HG03378 (cell line): ENCODE data around the gene SPECC1L.

ENCODE experiments used
- ATAC-seq: cut with Tn5 transposase; IDR thresholded peaks from one replicate; pipeline ENCODE4 v1.9.1; 2021; ENCODE audit warnings: mild to moderate bottlenecking, moderate library complexity; ENCODE audit not compliant: unreplicated experiment

The SPECC1L gene

GRCh38 chr22:24357547-24357946 lies 86.9 kb downstream of the SPECC1L start:
- ATAC-seq, result no peak

DNA sequence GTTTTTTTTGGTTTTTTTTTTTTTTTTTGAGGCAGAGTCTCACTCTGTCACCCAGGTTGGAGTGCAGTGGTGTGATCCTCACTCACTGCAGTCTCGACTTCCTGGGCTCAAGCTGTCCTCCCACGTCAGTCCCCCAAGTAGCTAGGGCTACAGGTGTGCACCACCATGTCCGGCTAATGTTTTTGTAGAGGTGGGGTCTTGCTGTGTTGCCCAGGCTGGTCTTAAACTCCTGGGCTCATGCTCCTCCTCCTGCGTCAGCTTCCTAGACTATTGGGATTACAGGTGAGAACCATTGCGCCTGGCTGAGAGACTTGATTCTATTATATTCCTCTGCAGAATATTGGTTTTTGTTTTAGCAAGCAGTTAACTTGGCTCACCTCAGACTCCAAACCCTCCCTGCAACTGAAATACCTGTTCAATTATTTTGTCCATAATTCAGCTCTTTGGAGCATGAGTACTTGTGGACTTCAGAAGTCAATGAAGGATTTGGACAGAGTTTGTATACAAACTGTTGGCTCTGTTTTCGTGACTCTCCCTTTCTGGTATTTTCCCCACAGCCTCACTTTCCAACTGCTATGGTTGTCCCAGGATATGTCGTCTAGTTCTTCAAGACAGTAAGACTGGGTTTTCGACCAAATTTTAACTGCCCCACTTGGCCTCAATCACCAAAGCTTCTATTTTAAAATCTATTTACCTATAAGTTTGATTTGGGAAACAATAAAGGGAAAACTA lies 87.6 kb downstream of the SPECC1L start:
- ATAC-seq, result no peak

DNA sequence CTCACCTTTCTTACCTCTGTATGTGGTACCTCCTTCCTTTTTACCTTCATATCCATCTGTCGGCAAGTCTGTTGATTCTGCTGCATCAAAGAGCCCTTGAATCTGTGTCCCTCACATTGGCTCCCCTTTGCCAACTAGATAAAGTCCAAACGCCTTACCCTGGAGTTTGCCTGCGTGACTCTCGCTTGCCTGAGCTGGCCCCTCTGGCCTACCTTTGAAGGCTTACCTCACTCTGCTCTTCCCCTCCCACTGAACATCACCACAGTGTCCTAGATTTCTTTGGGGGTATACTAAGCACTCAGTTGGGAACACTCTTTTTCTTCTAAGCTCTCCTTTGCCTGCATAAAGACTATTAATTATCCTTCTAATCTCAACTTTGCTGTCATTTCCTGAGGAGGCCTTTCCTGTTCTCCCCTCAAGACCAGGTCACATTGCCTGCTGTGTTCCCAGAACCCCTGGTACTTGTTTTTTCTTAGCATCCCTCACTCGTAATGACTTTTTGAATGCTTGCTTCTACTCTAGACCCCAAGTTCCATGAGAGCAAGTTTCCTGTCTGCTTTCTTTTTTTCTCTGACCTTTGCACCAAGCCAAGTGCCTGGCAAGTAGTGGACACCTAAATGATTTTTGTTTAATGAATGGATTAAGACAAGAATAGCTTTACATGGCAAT lies 89.0 kb downstream of the SPECC1L start:
- ATAC-seq, result no peak

GRCh38 chr22:24361976-24362646 lies 91.5 kb downstream of the SPECC1L start:
- ATAC-seq, result no peak

DNA sequence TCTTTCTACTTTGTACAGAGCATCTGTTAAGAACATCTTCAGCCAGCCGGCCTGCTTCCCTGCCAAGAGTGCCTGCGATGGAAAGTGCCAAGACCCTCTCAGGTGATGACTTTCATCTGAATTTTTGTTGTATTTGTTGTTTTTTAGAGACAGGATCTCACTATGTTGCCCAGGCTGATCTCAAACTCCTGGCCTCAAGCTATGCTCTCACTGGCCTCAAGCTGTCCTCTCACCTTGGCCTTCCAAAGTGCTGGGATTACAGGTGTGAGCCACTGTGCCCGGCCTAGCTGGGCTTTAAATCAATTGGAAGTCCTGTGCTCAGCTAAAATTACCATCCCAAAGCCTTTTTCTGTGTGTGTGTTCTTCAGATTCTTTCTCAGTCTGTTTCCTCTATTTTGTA lies 92.6 kb downstream of the SPECC1L start:
- ATAC-seq, result no peak

DNA sequence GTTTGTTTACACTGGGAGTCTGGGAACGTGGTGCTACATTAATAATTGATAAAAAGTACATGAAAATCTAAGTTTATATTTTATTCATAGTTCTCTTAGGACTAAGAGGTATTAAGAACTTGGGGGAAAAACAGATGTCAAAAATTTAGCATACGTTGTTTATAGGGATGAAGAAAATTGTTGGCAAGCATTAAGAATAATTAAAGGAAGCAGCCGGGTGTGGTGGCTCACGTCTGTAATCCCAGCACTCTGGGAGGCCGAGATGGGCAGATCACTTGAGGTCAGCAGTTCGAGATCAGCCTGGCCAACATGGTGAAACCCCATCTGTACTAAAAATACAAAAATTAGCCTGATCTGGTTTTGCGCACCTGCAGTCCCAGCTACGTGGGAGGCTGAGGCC lies 96.1 kb downstream of the SPECC1L start:
- ATAC-seq, result no peak

DNA sequence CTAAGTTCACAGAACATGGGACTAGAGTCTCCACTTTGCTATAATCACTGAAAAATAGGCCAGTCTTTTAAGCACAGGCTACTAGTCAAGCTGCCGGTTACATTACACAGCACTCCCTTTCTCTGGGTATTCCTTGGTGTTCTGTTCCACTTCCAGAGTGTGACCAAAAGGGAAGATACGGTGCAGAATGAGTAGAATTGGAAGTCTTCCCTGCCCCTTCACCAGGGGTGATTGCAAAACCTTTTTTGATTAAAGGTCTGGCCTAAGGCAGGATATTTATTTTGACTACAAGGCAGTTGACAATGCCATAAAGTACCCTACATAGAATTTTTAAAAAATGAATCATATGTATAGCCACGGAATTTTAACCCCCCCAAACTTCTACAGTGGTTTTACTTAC lies 97.2 kb downstream of the SPECC1L start:
- no peak for ATAC-seq

- no peak for ATAC-seq
Measured at GRCh38 chr22:24370401-24370800, 99.8 kb downstream of the SPECC1L start.

GRCh38 chr22:24376002-24376401 lies 105.4 kb downstream of the SPECC1L start:
- ATAC-seq, result no peak

DNA sequence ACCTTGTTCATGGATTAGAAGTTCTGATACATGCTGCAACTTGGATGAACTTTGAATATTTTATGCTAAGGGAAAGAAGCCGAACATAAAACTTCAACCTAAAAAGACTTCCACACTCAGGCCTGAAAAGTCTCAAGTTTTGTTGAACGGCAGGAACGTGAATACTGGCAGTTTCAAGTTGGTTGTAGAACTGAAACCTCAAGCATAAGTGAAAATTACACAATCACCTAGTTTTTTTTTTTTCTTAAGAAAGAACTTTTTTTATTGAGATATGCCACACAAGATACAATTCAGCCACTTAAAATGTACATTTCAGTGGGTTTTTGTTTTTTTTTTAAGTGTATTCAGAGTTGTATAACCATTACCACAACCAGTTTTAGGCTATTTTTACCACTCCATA lies 106.0 kb downstream of the SPECC1L start:
- no peak for ATAC-seq

DNA sequence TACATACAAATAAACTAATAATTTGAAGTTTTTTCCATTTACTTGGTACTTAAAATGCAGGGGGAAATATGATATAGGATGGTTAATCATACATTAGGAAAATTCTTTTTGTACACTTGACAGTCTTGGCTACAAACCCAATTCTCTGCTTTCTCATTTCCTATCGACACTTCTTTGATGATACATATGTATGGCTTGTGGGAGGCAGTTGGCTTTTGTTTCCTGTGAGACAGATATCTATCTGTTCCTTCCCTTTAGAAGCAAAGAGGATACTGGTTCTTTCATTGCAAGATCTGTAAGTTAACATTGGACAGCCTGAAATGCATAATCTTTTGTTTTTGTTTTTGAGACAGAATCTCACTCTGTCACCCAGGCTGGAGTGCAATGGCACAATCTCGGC lies 108.9 kb downstream of the SPECC1L start:
- ATAC-seq, result no peak

DNA sequence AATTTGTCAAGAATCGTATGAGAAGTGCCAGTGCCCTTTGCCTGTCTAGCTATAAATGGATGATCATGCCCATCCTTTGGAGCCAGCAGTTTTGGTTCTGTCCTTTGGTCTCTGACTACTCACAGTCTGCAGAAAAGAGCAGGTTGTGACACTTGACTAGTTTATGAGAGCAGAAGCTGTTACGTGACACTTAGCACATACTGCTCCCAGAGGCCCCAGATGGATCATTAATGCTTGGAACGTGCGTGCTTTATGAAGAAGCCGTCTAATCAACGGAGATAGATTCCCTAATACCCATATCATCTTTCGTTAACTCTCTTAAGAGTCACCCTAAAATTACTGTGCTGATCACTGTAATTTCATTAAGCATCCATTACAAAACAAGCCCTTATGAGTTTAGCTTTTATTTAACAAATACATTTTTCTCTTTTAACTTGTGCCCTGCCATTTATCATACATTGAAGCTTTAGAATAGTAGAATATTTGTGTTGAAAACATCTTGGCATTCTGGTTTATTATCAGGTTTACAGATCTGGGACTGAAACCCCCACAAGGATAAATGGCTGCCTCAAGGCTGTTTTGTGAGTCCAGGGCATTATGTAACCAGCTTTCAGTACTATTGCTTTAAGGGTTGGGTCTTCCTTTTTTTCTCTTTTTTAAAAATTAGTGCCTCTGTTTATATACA lies 109.7 kb downstream of the SPECC1L start:
- ATAC-seq, result no peak

GRCh38 chr22:24380905-24381230 lies 110.2 kb downstream of the SPECC1L start:
- no peak for ATAC-seq

GRCh38 chr22:24383061-24383460 lies 112.4 kb downstream of the SPECC1L start:
- ATAC-seq, result no peak

DNA sequence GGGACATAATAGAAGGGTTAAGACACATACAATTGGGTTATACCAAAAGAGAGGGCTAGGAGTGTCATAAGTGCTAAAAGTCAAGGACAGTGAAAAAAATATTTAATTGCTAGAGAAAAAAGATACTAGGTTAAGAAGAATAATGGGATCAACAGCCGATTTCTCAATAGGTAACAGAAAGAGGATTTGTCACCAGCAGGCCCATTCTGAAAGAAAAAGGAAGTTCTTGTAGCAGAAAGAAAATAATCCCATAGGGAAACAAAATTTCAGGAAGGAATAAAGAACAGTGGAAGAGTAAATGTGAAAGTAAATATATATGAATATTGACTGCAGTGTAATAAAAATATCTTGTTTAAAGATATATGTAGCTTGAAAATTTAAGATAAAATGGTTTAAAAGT lies 113.5 kb downstream of the SPECC1L start:
- no peak for ATAC-seq

- no peak for ATAC-seq
Measured at GRCh38 chr22:24386937-24387471, 116.4 kb downstream of the SPECC1L start.

GRCh38 chr22:24389680-24390079 lies 119.0 kb downstream of the SPECC1L start:
- ATAC-seq, result no peak

GRCh38 chr22:24390156-24390555 lies 119.5 kb downstream of the SPECC1L start:
- ATAC-seq, result no peak

GRCh38 chr22:24390576-24390975 lies 119.9 kb downstream of the SPECC1L start:
- no peak for ATAC-seq

DNA sequence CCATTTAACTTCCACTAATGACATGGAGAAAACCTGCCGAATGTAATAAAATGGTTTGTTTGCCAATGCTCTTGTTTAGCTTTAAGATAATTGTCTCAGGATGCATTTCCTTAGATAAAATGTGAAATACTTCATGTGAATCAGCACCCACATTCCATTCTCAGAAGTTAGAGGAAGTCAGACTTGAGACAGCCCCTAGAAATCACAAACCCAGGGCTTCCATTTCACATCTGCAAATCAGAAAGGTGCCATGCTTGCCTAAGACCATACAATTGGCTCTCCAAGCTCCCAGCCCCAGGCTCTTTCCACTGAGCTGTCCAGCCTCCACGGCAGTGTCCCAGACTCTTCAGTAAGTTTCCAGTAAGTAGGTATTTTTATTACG lies 121.2 kb downstream of the SPECC1L start:
- ATAC-seq, result no peak

- ATAC-seq, result no peak
Measured at GRCh38 chr22:24392218-24392931, 121.7 kb downstream of the SPECC1L start.
